HepG2 (cell line): Measurements from ENCODE around the gene PSMA7. TPM values are rescaled to one million over a fixed set of nuclear protein-coding genes. Genes with fewer than 3 reads are reported as not detected.

Source experiments
- DMAP1 ChIP-seq: IDR thresholded peaks from 2 replicates; pipeline ENCODE4 v1.6.1; 2016
- GATA4 ChIP-seq: sonication (generic); IDR thresholded peaks from 2 replicates; pipeline ENCODE4 v1.6.1; 2016; ENCODE audit warnings: antibody characterized with exemption, low read depth, borderline replicate concordance
- HNRNPLL ChIP-seq: fragments of 200-400 bp; formaldehyde crosslinking; IDR thresholded peaks from 2 replicates; pipeline ENCODE4 v1.6.1; 2017; ENCODE audit warnings: mild to moderate bottlenecking, low read depth, low read length; ENCODE audit not compliant: poor library complexity, severe bottlenecking
- ISL2 ChIP-seq: sonication (generic); formaldehyde crosslinking; IDR thresholded peaks from 2 replicates; pipeline ENCODE4 v1.5.0; 2020; ENCODE audit warnings: missing genetic modification reagents
- KDM2A ChIP-seq: sonication (generic); formaldehyde crosslinking; IDR thresholded peaks from 2 replicates; pipeline ENCODE4 v1.4.0; 2020; ENCODE audit warnings: low read depth, missing genetic modification reagents, borderline replicate concordance
- RAD51 ChIP-seq: fragments of 450-650 bp; IDR thresholded peaks from 2 replicates; pipeline ENCODE4 v1.6.1; 2016; ENCODE audit warnings: borderline replicate concordance
- SMARCC2 ChIP-seq: fragments of 450-650 bp; IDR thresholded peaks from 2 replicates; pipeline ENCODE4 v1.6.1; 2017; ENCODE audit warnings: antibody characterized with exemption, mild to moderate bottlenecking
- SP1 ChIP-seq, 2 experiments: fragments of 450-650 bp in 1 of 2; sonication (generic) in 1 of 2; formaldehyde crosslinking in 1 of 2; IDR thresholded peaks; 2 replicates each; pipeline versions ENCODE4 v1.4.0 to v1.6.1; 2016 to 2020; ENCODE audit warnings: missing genetic modification reagents in 1 of 2
- TCF7L2 ChIP-seq: IDR thresholded peaks from 2 replicates; pipeline ENCODE4 v1.6.1; 2011; ENCODE audit warnings: mild to moderate bottlenecking, low read depth, low read length, moderate library complexity
- ZBTB7A ChIP-seq: sonication (generic); formaldehyde crosslinking; IDR thresholded peaks from 2 replicates; pipeline ENCODE4 v1.8.0; 2022; ENCODE audit warnings: mild to moderate bottlenecking, missing genetic modification reagents
- ZNF256 ChIP-seq: sonication (generic); formaldehyde crosslinking; conservative IDR thresholded peaks from 2 replicates; pipeline ENCODE4 v1.4.0; 2020; ENCODE audit warnings: missing genetic modification reagents
- ZNF563 ChIP-seq: sonication (generic); formaldehyde crosslinking; IDR thresholded peaks from 2 replicates; pipeline ENCODE4 v1.8.0; 2022; ENCODE audit warnings: mild to moderate bottlenecking, moderate library complexity, missing genetic modification reagents
- ZNF7 ChIP-seq: IDR thresholded peaks from 2 replicates; pipeline ENCODE4 v1.6.1; 2016; ENCODE audit warnings: missing biosample characterization, missing genetic modification reagents
- polyA plus RNA-seq, 8 experiments: library from polyadenylated mRNA; depleted of rRNA in 3 of 8; stranded (reverse) in 7 of 8; unstranded in 1 of 8; fragments of >200 nt; fragmentation: Illumina TruSeq in 4 of 8; extraction: Trizol in 4 of 8; gene quantifications; 2 replicates each; pipeline versions ENCODE4 v1.2.1 to v1.2.3, GENCODE V29; 2011 to 2016; ENCODE audit warnings: low read depth in 4 of 8, missing spikeins in 1 of 8, mixed read lengths in 1 of 8; ENCODE audit not compliant: insufficient read depth in 1 of 8
- total RNA-seq, 5 experiments: library from RNA; depleted of rRNA; stranded (reverse); fragments of >200 nt; fragmentation: Illumina TruSeq; extraction: Trizol; gene quantifications; 2 replicates each; pipeline ENCODE4 v1.2.3, GENCODE V29; 2016; ENCODE audit warnings: low read depth in 1 of 5
- TF ChIP-seq, protein P1 (sequence below): sonication (generic); formaldehyde crosslinking; IDR thresholded peaks from 2 replicates; pipeline ENCODE4 v1.8.0; 2022; ENCODE audit warnings: low read depth, missing genetic modification reagents
- TF ChIP-seq, protein P2 (sequence below): sonication (generic); formaldehyde crosslinking; IDR thresholded peaks from 2 replicates; pipeline ENCODE4 v1.4.0; 2020; ENCODE audit warnings: mild to moderate bottlenecking, low read depth, missing genetic modification reagents
- TF ChIP-seq, protein P3 (sequence below): sonication (generic); formaldehyde crosslinking; IDR thresholded peaks from 2 replicates; pipeline ENCODE4 v1.5.0; 2020; ENCODE audit warnings: mild to moderate bottlenecking, missing genetic modification reagents, moderate library complexity
- TF ChIP-seq, protein P4 (sequence below): sonication (generic); formaldehyde crosslinking; IDR thresholded peaks from 2 replicates; pipeline ENCODE4 v1.4.0; 2020; ENCODE audit warnings: low read depth, missing genetic modification reagents
- TF ChIP-seq, protein P5 (sequence below): sonication (generic); formaldehyde crosslinking; IDR thresholded peaks from 2 replicates; pipeline ENCODE4 v1.4.0; 2020; ENCODE audit warnings: mild to moderate bottlenecking, missing genetic modification reagents

Gene PSMA7
- total and polyA plus RNA-seq, 2 of the 13 experiments (the other 11 are each of a cell fraction or from before 2014, with no cell fraction given) = 531 to 631 TPM

DNA sequence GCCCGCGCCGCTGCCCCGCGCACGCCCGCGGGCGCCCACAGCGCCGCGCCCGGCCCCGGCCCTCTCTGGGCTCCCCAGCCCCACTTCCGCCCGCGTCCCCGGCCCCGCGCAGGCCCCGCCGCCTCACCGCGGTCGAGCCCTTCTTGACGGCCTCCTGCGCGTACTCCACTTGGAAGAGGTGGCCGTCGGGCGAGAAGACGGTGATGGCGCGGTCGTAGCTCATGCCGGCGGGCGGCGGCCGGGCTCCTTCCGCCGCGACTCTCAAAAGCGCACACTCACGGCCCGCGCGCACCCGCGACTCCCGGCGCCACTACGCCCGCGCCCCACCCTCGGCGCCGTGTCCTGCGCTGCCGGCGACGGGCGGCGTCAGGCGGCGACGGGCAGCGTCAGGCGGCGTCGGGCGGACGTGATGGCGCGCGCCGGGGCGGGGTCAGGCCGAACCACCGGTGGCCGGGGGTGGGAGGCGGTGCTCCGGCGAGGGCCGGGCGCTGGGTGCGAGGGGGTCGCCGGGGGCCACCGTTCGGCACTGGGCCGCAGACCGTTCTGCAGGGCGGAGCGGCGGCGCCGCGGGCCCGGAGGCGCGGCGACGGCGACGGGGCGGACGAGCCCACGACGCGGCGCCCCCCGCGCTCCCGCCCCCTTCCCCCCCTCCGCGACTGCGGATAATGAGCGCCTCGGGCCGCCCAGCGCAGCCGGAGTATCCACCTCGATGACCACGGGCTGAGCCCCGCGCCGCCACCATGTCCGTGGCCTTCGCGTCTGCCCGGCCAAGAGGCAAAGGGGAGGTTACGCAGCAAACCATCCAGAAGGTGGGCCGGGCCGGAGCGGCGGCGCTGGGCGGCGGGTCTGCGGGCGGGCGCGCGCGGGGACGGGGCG, at the start of gene PSMA7, which contains the start of gene SS18L1 (continued):
- TF ChIP-seq, protein P1, sequence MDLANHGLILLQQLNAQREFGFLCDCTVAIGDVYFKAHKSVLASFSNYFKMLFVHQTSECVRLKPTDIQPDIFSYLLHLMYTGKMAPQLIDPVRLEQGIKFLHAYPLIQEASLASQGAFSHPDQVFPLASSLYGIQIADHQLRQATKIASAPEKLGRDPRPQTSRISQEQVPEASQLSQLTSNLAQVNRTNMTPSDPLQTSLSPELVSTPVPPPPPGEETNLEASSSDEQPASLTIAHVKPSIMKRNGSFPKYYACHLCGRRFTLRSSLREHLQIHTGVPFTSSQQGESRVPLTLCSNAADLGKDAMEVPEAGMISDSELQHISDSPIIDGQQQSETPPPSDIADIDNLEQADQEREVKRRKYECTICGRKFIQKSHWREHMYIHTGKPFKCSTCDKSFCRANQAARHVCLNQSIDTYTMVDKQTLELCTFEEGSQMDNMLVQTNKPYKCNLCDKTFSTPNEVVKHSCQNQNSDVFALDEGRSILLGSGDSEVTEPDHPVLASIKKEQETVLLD = peak; percentile 94
- peak; percentile 69 for TF ChIP-seq ZNF563
- TF ChIP-seq ISL2 (CRISPR knock-in tag) = peak; percentile 36; the same call in 1 of the 2 replicates
- no peak for TF ChIP-seq SP1 (IDR thresholded peaks at IDR 0.05)
- peak; percentile 72 for TF ChIP-seq SP1 (CRISPR knock-in tag; IDR thresholded peaks at IDR 0.05)
- TF ChIP-seq GATA4 = peak; percentile 34
- TF ChIP-seq ZNF7 (CRISPR knock-in tag) = peak; percentile 32; the same call in 1 of the 2 replicates
- TF ChIP-seq, protein P2, sequence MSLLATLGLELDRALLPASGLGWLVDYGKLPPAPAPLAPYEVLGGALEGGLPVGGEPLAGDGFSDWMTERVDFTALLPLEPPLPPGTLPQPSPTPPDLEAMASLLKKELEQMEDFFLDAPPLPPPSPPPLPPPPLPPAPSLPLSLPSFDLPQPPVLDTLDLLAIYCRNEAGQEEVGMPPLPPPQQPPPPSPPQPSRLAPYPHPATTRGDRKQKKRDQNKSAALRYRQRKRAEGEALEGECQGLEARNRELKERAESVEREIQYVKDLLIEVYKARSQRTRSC (CRISPR knock-in tag) = peak; percentile 73; the same call in 1 of the 2 replicates
- no peak for TF ChIP-seq SMARCC2
- TF ChIP-seq, protein P3, sequence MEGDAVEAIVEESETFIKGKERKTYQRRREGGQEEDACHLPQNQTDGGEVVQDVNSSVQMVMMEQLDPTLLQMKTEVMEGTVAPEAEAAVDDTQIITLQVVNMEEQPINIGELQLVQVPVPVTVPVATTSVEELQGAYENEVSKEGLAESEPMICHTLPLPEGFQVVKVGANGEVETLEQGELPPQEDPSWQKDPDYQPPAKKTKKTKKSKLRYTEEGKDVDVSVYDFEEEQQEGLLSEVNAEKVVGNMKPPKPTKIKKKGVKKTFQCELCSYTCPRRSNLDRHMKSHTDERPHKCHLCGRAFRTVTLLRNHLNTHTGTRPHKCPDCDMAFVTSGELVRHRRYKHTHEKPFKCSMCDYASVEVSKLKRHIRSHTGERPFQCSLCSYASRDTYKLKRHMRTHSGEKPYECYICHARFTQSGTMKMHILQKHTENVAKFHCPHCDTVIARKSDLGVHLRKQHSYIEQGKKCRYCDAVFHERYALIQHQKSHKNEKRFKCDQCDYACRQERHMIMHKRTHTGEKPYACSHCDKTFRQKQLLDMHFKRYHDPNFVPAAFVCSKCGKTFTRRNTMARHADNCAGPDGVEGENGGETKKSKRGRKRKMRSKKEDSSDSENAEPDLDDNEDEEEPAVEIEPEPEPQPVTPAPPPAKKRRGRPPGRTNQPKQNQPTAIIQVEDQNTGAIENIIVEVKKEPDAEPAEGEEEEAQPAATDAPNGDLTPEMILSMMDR (CRISPR knock-in tag) = peak; percentile 22; the same call in 1 of the 2 replicates
- peak; percentile 89 for TF ChIP-seq KDM2A (CRISPR knock-in tag)
- TF ChIP-seq RAD51 = no peak
- TF ChIP-seq, protein P4, sequence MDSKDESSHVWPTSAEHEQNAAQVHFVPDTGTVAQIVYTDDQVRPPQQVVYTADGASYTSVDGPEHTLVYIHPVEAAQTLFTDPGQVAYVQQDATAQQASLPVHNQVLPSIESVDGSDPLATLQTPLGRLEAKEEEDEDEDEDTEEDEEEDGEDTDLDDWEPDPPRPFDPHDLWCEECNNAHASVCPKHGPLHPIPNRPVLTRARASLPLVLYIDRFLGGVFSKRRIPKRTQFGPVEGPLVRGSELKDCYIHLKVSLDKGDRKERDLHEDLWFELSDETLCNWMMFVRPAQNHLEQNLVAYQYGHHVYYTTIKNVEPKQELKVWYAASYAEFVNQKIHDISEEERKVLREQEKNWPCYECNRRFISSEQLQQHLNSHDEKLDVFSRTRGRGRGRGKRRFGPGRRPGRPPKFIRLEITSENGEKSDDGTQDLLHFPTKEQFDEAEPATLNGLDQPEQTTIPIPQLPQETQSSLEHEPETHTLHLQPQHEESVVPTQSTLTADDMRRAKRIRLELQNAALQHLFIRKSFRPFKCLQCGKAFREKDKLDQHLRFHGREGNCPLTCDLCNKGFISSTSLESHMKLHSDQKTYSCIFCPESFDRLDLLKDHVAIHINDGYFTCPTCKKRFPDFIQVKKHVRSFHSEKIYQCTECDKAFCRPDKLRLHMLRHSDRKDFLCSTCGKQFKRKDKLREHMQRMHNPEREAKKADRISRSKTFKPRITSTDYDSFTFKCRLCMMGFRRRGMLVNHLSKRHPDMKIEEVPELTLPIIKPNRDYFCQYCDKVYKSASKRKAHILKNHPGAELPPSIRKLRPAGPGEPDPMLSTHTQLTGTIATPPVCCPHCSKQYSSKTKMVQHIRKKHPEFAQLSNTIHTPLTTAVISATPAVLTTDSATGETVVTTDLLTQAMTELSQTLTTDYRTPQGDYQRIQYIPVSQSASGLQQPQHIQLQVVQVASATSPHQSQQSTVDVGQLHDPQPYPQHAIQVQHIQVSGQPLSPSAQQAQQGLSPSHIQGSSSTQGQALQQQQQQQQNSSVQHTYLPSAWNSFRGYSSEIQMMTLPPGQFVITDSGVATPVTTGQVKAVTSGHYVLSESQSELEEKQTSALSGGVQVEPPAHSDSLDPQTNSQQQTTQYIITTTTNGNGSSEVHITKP (CRISPR knock-in tag) = peak; percentile 98
- no peak for TF ChIP-seq TCF7L2
- TF ChIP-seq, protein P5, sequence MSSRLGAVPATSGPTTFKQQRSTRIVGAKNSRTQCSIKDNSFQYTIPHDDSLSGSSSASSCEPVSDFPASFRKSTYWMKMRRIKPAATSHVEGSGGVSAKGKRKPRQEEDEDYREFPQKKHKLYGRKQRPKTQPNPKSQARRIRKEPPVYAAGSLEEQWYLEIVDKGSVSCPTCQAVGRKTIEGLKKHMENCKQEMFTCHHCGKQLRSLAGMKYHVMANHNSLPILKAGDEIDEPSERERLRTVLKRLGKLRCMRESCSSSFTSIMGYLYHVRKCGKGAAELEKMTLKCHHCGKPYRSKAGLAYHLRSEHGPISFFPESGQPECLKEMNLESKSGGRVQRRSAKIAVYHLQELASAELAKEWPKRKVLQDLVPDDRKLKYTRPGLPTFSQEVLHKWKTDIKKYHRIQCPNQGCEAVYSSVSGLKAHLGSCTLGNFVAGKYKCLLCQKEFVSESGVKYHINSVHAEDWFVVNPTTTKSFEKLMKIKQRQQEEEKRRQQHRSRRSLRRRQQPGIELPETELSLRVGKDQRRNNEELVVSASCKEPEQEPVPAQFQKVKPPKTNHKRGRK = no peak
- TF ChIP-seq ZBTB7A (CRISPR knock-in tag) = no peak
- TF ChIP-seq DMAP1 (CRISPR knock-in tag) = peak; percentile 75
- TF ChIP-seq HNRNPLL = peak; percentile 95
- TF ChIP-seq ZNF256 (CRISPR knock-in tag) = 0 out of 2 replicates have a peak, but pooled peaks have one; percentile 4
